GM18870 (cell line): ENCODE data around the gene PAPLN.
"Not testable (repeated sequence)": the region's sequence is repeated elsewhere in the genome, so short reads cannot be mapped to it uniquely, and the experiment has no call there.

ENCODE experiments used
- ATAC-seq: cut with Tn5 transposase; IDR thresholded peaks from one replicate; pipeline ENCODE4 v1.9.1; 2021; ENCODE audit warnings: moderate library complexity; ENCODE audit not compliant: unreplicated experiment

PAPLN gene

GRCh38 chr14:73283608-73284379 lies 46.5 kb downstream of the PAPLN start:
- ATAC-seq, result no peak

- no peak for ATAC-seq
Observed at GRCh38 chr14:73285979-73286378, 48.7 kb downstream of the PAPLN start.

DNA sequence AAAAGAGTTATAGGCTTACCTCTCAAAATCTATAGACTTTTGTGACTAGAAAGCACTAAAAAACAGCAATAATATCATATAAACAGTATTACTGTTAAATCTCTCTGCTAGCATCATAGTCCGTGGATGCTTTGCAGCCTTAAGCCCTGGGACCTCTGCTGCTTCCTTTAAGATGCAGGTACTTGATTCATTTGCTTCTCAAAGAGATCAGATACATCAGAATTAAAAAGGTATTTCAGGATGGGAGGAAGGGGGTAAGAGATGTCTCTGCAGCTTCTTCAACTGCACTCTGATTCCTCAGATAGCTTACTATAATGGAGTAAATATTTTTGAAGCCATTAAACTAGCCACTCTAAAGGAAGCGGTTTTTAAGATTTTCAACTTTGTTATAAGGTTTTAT lies 49.3 kb downstream of the PAPLN start:
- ATAC-seq, result no peak

- no peak for ATAC-seq
Observed at GRCh38 chr14:73287071-73287470, 49.8 kb downstream of the PAPLN start.

DNA sequence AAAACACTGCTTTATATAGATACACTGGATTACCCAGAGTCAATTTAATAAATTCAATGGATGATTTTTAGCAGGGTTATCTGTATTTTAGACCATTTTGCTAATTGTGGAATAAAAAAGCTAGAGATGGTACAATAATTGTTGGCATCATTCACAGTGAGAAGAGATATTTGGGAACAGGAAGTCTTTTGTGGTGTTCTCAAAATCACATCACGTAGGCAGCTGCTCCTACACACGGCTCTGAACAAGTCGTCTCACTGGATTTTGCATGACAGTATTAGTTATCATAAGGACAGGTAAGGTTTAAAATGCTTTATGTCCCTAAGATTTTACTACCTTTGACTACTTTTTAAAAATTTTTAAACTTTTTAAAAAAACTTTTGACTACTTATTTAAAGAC lies 52.0 kb downstream of the PAPLN start:
- ATAC-seq, result no peak

DNA sequence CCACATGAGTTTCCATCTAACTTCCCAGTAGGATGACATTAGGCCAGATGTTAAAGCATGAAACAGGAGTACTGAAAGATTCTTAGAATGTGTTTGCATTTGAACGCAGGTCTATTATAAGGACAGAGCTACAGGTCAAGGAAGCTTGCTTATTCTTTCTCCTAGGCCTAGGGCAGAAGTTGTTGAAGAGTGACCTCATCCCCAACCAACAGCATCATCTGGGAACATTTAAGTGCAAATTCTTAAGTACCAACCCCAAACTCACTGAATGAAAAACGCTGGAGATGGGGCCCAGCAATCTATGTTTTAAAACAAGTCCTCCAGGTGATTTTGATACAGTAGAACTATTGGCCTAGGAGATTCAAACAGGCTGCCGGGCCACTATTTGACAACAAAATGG lies 52.4 kb downstream of the PAPLN start:
- ATAC-seq, result no peak

GRCh38 chr14:73290279-73290678 lies 53.0 kb downstream of the PAPLN start:
- peak; percentile 87 for ATAC-seq

DNA sequence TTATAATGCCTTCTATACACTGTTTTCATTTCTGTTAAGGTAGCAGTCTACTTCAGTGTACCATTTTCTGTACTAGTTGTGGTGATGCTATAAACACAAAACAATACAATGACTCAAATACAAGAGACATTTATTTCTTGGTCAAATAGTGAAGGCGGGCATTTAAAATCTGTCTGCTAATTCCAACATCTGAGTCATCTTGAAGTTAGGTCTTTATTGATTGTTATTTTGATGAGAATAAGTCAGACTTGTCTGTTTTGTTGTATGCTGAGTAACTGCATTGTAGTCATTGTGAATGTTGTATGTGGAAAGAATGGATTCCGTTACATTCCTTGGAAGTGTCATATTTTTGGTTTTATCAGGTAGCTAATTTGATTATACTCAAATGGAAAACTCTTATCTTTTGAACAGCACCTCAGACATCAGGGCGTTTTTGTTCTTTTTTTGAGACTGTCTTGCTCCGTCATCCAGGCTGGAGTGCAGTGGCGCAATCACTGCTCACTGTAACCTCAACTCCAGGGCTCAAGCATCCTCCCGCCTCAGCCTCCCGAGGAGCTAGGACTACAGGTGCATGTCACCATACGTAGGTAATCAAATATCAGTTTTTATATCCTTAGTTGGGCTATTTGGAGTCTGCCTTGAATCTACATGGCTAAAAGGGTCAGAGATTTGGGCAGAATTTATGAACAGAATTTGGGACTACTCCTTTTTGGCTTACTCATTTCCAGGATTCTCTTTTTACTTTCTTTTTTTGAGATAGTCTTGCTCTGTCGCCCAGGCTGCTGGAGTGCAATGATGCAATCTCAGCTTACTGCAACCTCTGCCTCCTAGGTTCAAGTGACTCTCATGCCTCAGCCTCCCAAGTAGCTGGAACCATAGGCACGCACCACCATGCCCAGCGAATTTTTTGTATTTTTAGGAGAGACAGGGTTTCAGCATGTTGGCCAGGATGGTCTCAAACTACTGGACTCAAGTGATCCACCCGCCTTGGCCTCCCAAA lies 56.8 kb downstream of the PAPLN start:
- no peak for ATAC-seq

DNA sequence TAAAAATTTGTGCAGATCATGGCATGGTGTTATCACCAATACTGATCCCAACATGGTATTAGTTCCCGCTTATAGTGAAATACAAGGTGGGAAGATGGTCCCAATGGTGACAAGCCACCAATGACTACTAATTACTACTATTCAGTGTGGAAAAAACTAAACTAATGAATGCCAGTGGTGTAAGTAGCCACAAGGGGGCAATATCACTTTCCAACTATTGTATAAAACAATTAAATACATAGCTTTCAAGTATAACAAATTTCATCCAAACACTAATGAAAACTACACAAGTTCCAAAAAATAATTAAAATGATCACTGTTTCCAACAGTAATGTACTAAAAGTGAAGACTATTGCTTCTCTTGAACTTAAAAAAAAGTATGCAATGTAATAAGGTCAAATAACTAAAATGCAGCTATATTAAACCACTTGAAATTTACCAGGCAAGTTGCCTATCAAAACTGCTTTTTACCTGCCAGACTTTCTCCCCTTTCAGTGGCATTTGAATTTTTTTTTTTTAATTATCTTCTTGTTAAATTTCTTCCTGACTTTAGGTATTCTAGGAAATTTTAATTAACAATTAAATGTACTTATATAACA lies 58.0 kb downstream of the PAPLN start:
- ATAC-seq, result no peak

DNA sequence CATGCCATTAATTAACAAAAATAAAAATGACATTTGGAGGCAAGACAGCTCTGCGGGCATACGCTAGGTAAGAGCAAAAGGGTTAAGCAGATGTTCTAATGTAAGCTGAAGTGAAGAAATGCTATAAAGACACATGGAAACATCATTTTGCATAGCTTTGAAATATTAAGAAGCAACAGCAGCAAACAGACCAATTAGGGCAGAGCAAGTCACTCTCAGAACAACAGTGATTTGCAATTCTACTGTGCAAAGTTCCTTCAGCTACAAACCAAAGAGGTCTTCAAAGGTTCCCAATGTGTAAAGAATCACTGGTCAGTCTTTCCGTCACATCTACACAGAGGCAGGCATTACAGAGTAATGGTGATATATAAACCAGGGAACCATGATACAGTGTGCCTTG lies 68.2 kb downstream of the PAPLN start:
- no peak for ATAC-seq

DNA sequence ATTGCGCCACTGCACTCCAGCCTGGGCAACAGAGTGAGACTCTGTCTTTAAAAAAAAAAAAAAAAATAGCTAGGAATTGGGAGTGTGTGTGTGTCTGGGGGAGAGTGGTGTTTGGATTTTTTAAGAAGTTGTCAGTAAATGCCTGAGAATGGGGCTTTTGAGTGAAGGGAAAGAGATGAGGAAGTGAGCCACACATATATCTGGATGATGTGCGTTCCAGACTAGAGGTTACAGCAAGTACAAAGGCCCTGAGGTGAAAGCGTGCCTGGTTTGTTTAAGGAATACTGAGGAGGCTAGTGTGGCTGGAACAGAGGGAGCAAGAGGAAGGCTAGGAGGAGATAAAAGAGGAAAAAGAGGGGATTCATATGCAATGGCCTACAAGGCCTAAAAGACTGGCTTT lies 70.0 kb downstream of the PAPLN start:
- ATAC-seq, result no peak

DNA sequence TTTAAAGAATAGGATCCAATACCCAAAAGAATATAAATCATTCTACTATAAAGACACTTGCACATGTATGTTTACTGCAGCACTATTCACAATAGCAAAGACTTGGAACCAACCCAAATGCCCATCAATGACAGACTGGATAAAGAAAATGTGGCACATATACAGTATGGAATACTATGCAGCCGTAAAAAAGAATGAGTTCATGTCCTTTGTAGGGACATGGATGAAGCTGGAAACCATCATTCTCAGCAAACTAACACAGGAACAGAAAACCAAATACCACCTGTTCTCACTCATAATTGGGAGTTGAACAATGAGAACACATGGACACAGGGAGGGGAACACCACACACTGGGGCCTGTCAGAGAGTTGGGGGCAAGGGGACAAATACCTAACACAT lies 71.9 kb downstream of the PAPLN start:
- ATAC-seq, result not testable (repeated sequence)

DNA sequence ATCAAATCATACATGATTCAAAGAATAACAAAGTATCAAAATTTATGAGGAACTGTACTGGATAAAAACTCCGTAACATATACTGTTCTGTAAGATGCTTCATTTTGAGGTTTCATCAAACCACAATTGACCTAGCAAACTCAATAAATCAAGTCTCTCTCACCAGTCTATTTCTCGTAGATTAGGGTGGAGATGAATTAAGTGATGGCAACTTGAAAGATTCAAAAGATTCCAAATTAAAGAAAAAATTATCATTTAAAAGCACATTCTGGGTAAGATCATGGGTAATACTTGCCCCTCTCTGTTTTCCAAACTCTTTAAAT lies 74.4 kb downstream of the PAPLN start:
- no peak for ATAC-seq

DNA sequence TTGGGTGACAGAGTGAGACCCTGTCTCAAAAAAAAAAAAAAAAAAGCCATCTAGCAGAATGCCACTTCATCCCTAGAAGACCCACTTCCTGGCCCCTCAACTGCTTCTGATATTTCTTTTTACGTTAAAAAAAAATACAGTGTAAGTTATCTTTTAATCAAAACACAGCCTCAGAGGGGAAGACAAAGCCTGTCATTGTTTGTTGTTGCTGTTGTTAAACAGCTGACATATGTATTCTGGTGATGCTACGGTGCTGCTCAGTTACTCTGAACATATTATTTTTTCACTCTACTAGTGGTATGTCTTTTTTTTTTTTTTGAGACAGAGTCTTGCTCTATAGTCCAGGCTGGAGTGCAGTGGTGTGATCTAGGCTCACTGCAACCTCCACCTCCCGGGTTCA lies 75.4 kb downstream of the PAPLN start:
- ATAC-seq, result no peak

DNA sequence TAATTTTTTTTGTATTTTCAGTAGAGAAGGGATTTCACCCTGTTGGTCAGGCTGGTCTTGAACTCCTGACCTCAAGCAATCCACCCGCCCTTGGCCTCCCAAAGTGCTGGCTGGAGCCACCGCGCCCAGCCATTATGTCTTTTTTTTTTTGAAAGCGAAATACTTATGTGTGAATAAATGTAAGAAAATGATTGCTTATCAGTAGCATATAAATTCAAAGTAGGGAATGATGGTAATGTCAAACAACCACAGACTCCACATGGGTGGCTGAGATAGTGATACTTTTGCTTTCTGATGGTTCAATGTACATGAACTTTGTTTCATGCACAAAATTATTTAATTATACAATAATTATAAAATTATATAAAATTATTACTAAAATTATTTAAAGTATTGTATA lies 75.8 kb downstream of the PAPLN start:
- no peak for ATAC-seq

GRCh38 chr14:73323896-73324399 lies 86.6 kb downstream of the PAPLN start:
- ATAC-seq, result no peak
